Measurements from ENCODE around the gene SYPL2.
"Not testable (repeated sequence)": the region's sequence is repeated elsewhere in the genome, so short reads cannot be mapped to it uniquely, and the experiment has no call there.

The SYPL2 gene

GRCh38 chr1:109473284-109474057 is 7.1 kb downstream of the SYPL2 start:
- not testable (repeated sequence) for DNase-seq

- no peak for DNase-seq
These were observed 8.4 kb downstream of the SYPL2 start for GRCh38 chr1:109474697-109475096.

GRCh38 chr1:109475261-109475660 is 8.9 kb downstream of the SYPL2 start:
- DNase-seq: no peak

- DNase-seq: no peak
These were observed 10.5 kb downstream of the SYPL2 start for GRCh38 chr1:109476825-109477224.

GRCh38 chr1:109477821-109478220 is 11.5 kb downstream of the SYPL2 start:
- no peak for DNase-seq

GRCh38 chr1:109478806-109479205 is 12.5 kb downstream of the SYPL2 start:
- DNase-seq: no peak

- DNase-seq: no peak
These were observed 13.0 kb downstream of the SYPL2 start for GRCh38 chr1:109479311-109479710.

- DNase-seq: no peak
These were observed 13.6 kb downstream of the SYPL2 start for GRCh38 chr1:109479901-109480300.

GRCh38 chr1:109481646-109482045 is 15.3 kb downstream of the SYPL2 start:
- DNase-seq: no peak

GRCh38 chr1:109482242-109482641 is 15.9 kb downstream of the SYPL2 start:
- DNase-seq: no peak

- peak; percentile 54 for DNase-seq
These were observed 16.7 kb downstream of the SYPL2 start for GRCh38 chr1:109482791-109483671.

GRCh38 chr1:109483672-109484518 is 17.5 kb downstream of the SYPL2 start, which contains the start of gene ATXN7L2:
ATXN7L2 (plus strand) TSS chr1:109483905; CDS start chr1:109483954, 49 bp downstream.
- DNase-seq: peak; percentile 98

- no peak for DNase-seq
These were observed 18.2 kb downstream of the SYPL2 start for GRCh38 chr1:109484519-109484975.

GRCh38 chr1:109485001-109485400 is 18.7 kb downstream of the SYPL2 start:
- DNase-seq: no peak

GRCh38 chr1:109487261-109487660 is 20.9 kb downstream of the SYPL2 start:
- DNase-seq: no peak

- DNase-seq: no peak
These were observed 21.9 kb downstream of the SYPL2 start for GRCh38 chr1:109488201-109488600.

- DNase-seq: no peak
These were observed 22.4 kb downstream of the SYPL2 start for GRCh38 chr1:109488696-109489095.

GRCh38 chr1:109490029-109490933 is 23.9 kb downstream of the SYPL2 start:
- no peak for DNase-seq

- DNase-seq: no peak
These were observed 24.6 kb downstream of the SYPL2 start for GRCh38 chr1:109490934-109491302.

GRCh38 chr1:109491372-109491771 is 25.0 kb downstream of the SYPL2 start:
- DNase-seq: no peak

GRCh38 chr1:109492779-109493178 is 26.4 kb downstream of the SYPL2 start:
- no peak for DNase-seq

GRCh38 chr1:109493227-109493626 is 26.9 kb downstream of the SYPL2 start:
- DNase-seq: no peak
